Keratinocyte (primary cell): ENCODE results near the gene C16orf54. TPM values are rescaled to one million over a fixed set of nuclear protein-coding genes. Genes with fewer than 3 reads are reported as not detected.

Experiments
- DNase-seq: peaks from one replicate; pipeline ENCODE4 v3.0.0-alpha.2; 2011; ENCODE audit warnings: low read depth, missing footprints, low spot score
- FAIRE-seq: peaks from 2 replicates; lab custom pipeline; 2011; peaks lifted over from hg19 to GRCh38; lab: Jason Lieb, UNC
- H2AFZ ChIP-seq: 2 replicates; pipeline ENCODE4 v1.6.0; 2012; ENCODE audit warnings: low read length, control low read depth, inconsistent platforms; ENCODE audit not compliant: control insufficient read depth
- H3K27ac ChIP-seq: 2 replicates; pipeline ENCODE4 v1.5.1; 2011; ENCODE audit warnings: low read length; ENCODE audit not compliant: control insufficient read depth, insufficient read depth
- H3K27me3 ChIP-seq: 3 replicates; pipeline ENCODE4 v1.6.0; 2011; ENCODE audit warnings: low read length; ENCODE audit not compliant: control insufficient read depth, insufficient read depth; ENCODE audit errors: extremely low read depth
- H3K36me3 ChIP-seq, 2 experiments: 2 replicates in 1 of 2; 3 replicates in 1 of 2; pipeline ENCODE4 v1.5.1; 2011; ENCODE audit warnings: low read length in 2 of 2, mild to moderate bottlenecking in 1 of 2; ENCODE audit not compliant: control insufficient read depth in 2 of 2, insufficient read depth in 2 of 2; ENCODE audit errors: extremely low read depth in 1 of 2
- H3K4me1 ChIP-seq: 3 replicates; pipeline ENCODE4 v1.5.1; 2011; ENCODE audit warnings: low read length; ENCODE audit not compliant: control insufficient read depth, insufficient read depth; ENCODE audit errors: extremely low read depth
- H3K4me2 ChIP-seq: 3 replicates; pipeline ENCODE4 v1.6.0; 2011; ENCODE audit warnings: low read depth, low read length; ENCODE audit not compliant: control insufficient read depth, insufficient read depth; ENCODE audit errors: extremely low read depth
- H3K4me3 ChIP-seq, 3 experiments: fragments of 200-600 bp in 1 of 3; sonication (generic) in 1 of 3; 2 replicates in 2 of 3; 3 replicates in 1 of 3; pipeline ENCODE4 v1.5.1; 2011 to 2016; ENCODE audit warnings: low read length in 3 of 3, mild to moderate bottlenecking in 3 of 3, control low read depth in 2 of 3, inconsistent platforms in 1 of 3, low read depth in 1 of 3, mixed read lengths in 1 of 3, mixed run types in 1 of 3, moderate library complexity in 1 of 3; ENCODE audit not compliant: control insufficient read depth in 2 of 3, insufficient read depth in 2 of 3; ENCODE audit errors: extremely low read depth in 1 of 3
- H3K79me2 ChIP-seq: 2 replicates; pipeline ENCODE4 v1.6.0; 2012; ENCODE audit warnings: low read length; ENCODE audit not compliant: control insufficient read depth, insufficient read depth
- H3K9ac ChIP-seq: 3 replicates; pipeline ENCODE4 v1.6.0; 2011; ENCODE audit warnings: low read length; ENCODE audit not compliant: control insufficient read depth, insufficient read depth; ENCODE audit errors: extremely low read depth
- H3K9me1 ChIP-seq: 3 replicates; pipeline ENCODE4 v1.6.0; 2011; ENCODE audit warnings: low read length; ENCODE audit not compliant: control insufficient read depth, insufficient read depth; ENCODE audit errors: extremely low read depth
- H3K9me3 ChIP-seq: 2 replicates; pipeline ENCODE4 v1.5.1; 2012; ENCODE audit warnings: low read depth, low read length; ENCODE audit not compliant: control insufficient read depth
- H4K20me1 ChIP-seq: 3 replicates; pipeline ENCODE4 v1.6.0; 2011; ENCODE audit warnings: low read length; ENCODE audit not compliant: control insufficient read depth, insufficient read depth; ENCODE audit errors: extremely low read depth
- CTCF ChIP-seq, 3 experiments: IDR thresholded peaks in 1 of 3; conservative IDR thresholded peaks in 1 of 3; optimal IDR thresholded peaks in 1 of 3; 2 replicates in 2 of 3; 3 replicates in 1 of 3; pipeline versions ENCODE3 to v1.5.1; 2011; ENCODE audit warnings: low read length in 3 of 3, mild to moderate bottlenecking in 3 of 3, moderate library complexity in 2 of 3, control low read depth in 1 of 3, inconsistent platforms in 1 of 3; ENCODE audit not compliant: insufficient read depth in 2 of 3; ENCODE audit errors: extremely low read depth in 1 of 3
- EZH2 ChIP-seq: IDR thresholded peaks from one replicate; pipeline ENCODE4 v1.6.1; 2012; ENCODE audit warnings: inconsistent platforms, mild to moderate bottlenecking, low read length, moderate library complexity
- dilution Hi-C: fragments of 300-500 bp; cut with MboI; formaldehyde crosslinking; loops from one replicate; pipeline ENCODE4 v1.7.0; 2020; ENCODE audit warnings: low sequenced_read_pairs; ENCODE audit not compliant: extremely low pct_ligation_motif_present
- polyA plus RNA-seq, 5 experiments: library from polyadenylated mRNA; depleted of rRNA in 3 of 5; stranded (reverse) in 3 of 5; stranded (forward) in 1 of 5; unstranded in 1 of 5; fragments of >200 nt; gene quantifications; 1 replicate in 1 of 5; 2 replicates in 3 of 5; 3 replicates in 1 of 5; pipeline versions ENCODE4 v1.2.1 to v1.2.3, GENCODE V29; 2011 to 2012; ENCODE audit warnings: missing spikeins in 2 of 5, low read depth in 1 of 5, low replicate concordance in 1 of 5

Gene C16orf54
- polyA plus RNA-seq, 1 donor (not counting 4 experiments of a cell fraction or from before 2014, with no cell fraction given), result not detected

DNA sequence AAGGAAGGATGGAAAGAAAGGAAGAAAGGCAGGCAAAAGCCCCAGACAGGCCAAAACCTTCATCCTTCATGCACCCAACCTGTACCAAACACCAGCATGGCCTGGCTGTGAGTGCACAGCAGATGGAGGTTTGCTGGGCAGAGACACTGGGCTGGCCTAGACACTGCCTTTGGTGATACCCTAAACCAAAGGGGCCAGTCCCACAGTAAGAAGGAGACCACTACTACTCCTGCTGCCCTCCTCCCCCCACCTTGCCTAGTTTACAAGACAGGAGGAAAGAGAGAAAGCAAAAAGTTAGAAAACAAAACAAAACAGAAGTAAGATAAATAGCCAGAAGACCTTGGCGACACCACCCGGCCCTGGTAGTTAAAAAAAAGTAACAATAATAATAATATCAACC lies 47.7 kb downstream of the C16orf54 start:
- H3K4me2 ChIP-seq, result no peak overlapping the region
- H3K4me1 ChIP-seq, result no peaks in the 10 kb centered on the region
- no peaks in the 10 kb centered on the region for H3K79me2 ChIP-seq
- dilution Hi-C loops, result no loop called here
- H3K9ac ChIP-seq, result no peak overlapping the region
- H3K36me3 ChIP-seq, result no peaks in the 10 kb centered on the region
- H4K20me1 ChIP-seq, result no peaks in the 10 kb centered on the region
- H3K27me3 ChIP-seq, result no peaks in the 10 kb centered on the region
- no peak for FAIRE-seq
- H3K27ac ChIP-seq, result no peak overlapping the region
- H3K4me3 ChIP-seq, result no peak overlapping the region
- no peak for DNase-seq
- no peaks in the 10 kb centered on the region for H3K9me1 ChIP-seq
- TF ChIP-seq EZH2, result no peak
- TF ChIP-seq CTCF (optimal IDR thresholded peaks at IDR 0.05 in 1 of 3, IDR thresholded peaks at IDR 0.05 in 1 of 3, conservative IDR thresholded peaks at IDR 0.05 in 1 of 3; ENCODE audit: extremely low read depth in 1 of 3, insufficient read depth in 2 of 3, low read length in 3 of 3), result no peak
- no peaks in the 10 kb centered on the region for H3K9me3 ChIP-seq
- no peak overlapping the region for H2AFZ ChIP-seq

- H4K20me1 ChIP-seq, result no peaks in the 10 kb centered on the region
- no peak overlapping the region for H3K27ac ChIP-seq
- no peak for TF ChIP-seq EZH2
- TF ChIP-seq CTCF (optimal IDR thresholded peaks at IDR 0.05 in 1 of 3, IDR thresholded peaks at IDR 0.05 in 1 of 3, conservative IDR thresholded peaks at IDR 0.05 in 1 of 3; ENCODE audit: extremely low read depth in 1 of 3, insufficient read depth in 2 of 3, low read length in 3 of 3), result no peak
- no peaks in the 10 kb centered on the region for H3K36me3 ChIP-seq
- H3K4me2 ChIP-seq, result no peak overlapping the region
- no peaks in the 10 kb centered on the region for H3K9me1 ChIP-seq
- dilution Hi-C loops, result no loop called here
- DNase-seq, result no peak
- no peak overlapping the region for H3K9ac ChIP-seq
- no peak overlapping the region for H2AFZ ChIP-seq
- H3K27me3 ChIP-seq, result no peaks in the 10 kb centered on the region
- no peaks in the 10 kb centered on the region for H3K9me3 ChIP-seq
- no peak overlapping the region for H3K4me3 ChIP-seq
- H3K4me1 ChIP-seq, result no peaks in the 10 kb centered on the region
- no peaks in the 10 kb centered on the region for H3K79me2 ChIP-seq
- FAIRE-seq, result no peak
These were observed 48.4 kb downstream of the C16orf54 start for GRCh38 chr16:29697391-29697790.
